Tibial nerve (tissue), 4 donors: ENCODE data around the gene PDK4. TPM values are rescaled to one million over a fixed set of nuclear protein-coding genes. Genes with fewer than 3 reads are reported as not detected.
A peak's percentile ranks its signal among the peaks of the same experiment; 100 is the strongest.

Source experiments
- DNase-seq, 2 donors: peaks; one replicate each; pipeline ENCODE4 v3.0.0-alpha.2; 2019; ENCODE audit warnings: low spot score in 2 of 2
- H3K27ac ChIP-seq, 4 donors: fragments of 200-600 bp; sonication (generic) in 3 of 4; one replicate each; pipeline ENCODE4 v1.5.1; 2017 to 2019; ENCODE audit warnings: mild to moderate bottlenecking in 1 of 4
- H3K27me3 ChIP-seq, 2 donors: fragments of 200-600 bp; sonication (generic) in 1 of 2; one replicate each; pipeline versions ENCODE4 v1.5.1 to v1.6.0; 2017 to 2019
- H3K36me3 ChIP-seq, 3 donors: fragments of 200-600 bp; sonication (generic); one replicate each; pipeline ENCODE4 v1.5.1; 2018 to 2019
- H3K4me1 ChIP-seq, 4 donors: fragments of 200-600 bp; sonication (generic) in 3 of 4; one replicate each; pipeline ENCODE4 v1.5.1; 2017 to 2019
- H3K4me3 ChIP-seq, 4 donors: fragments of 200-600 bp; sonication (generic) in 3 of 4; one replicate each; pipeline ENCODE4 v1.5.1; 2017 to 2019; ENCODE audit warnings: mild to moderate bottlenecking in 1 of 4, moderate library complexity in 1 of 4
- H3K9me3 ChIP-seq, 4 donors: fragments of 200-600 bp; sonication (generic) in 3 of 4; one replicate each; pipeline ENCODE4 v1.5.1; 2017 to 2019
- EP300 ChIP-seq, 2 donors: sonication (generic); formaldehyde crosslinking; IDR thresholded peaks; one replicate each; pipeline ENCODE4 v1.6.1; 2017; ENCODE audit warnings: antibody characterized with exemption in 2 of 2, mild to moderate bottlenecking in 1 of 2
- POLR2A ChIP-seq, 2 donors: fragments of 450-650 bp; IDR thresholded peaks; one replicate each; pipeline ENCODE4 v1.6.1; 2017; ENCODE audit warnings: antibody characterized with exemption in 2 of 2, mild to moderate bottlenecking in 2 of 2, moderate library complexity in 2 of 2
- WGBS, 2 donors: methylation state at CpG; one replicate each; pipeline ENCODE4 v1.1.5; 2018; 5-methylcytosine and 5-hydroxymethylcytosine counted together
- total RNA-seq, 4 donors: library from RNA; depleted of rRNA; stranded (reverse); fragments of >200 nt; gene quantifications; one replicate each; pipeline ENCODE4 v1.1.0, GENCODE V29; 2016
- TF ChIP-seq, protein P1 (sequence below), 5 experiments: fragments of 200-600 bp in 3 of 5; fragments of 450-650 bp in 2 of 5; sonication (generic) in 3 of 5; IDR thresholded peaks; one replicate each; pipeline ENCODE4 v1.5.1; 2016 to 2019; ENCODE audit warnings: antibody characterized with exemption in 5 of 5, mild to moderate bottlenecking in 3 of 5, moderate library complexity in 2 of 5

The PDK4 gene
- total RNA-seq, 4 donors from 2014 or later = 490 to 939 (median 827) TPM

DNA sequence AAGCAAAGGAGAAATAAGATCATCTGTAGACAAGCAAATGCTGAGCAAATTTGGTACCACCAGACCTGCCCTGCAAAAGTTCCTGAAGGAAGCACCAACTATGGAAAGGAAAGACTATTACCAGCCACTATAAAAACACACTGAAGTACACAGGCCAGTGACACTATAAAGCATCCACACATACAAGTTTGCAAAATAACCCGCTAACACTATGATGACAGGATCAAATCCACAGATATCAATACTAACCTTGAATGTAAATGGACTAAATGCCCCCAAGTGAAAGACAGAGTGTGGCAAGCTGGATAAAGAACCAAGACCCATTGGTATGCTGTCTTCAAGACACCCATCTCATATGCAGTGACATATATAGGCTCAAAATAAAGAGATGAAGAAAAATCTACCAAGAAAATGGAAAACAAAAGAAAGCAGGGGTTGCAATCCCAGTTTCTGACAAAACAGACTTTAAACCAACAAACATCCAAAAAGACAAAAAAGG, 18.2 kb upstream of the PDK4 start:
- 97 to 100% methylated on average over 1 of the region's 1 CpG for WGBS, 2 donors

DNA sequence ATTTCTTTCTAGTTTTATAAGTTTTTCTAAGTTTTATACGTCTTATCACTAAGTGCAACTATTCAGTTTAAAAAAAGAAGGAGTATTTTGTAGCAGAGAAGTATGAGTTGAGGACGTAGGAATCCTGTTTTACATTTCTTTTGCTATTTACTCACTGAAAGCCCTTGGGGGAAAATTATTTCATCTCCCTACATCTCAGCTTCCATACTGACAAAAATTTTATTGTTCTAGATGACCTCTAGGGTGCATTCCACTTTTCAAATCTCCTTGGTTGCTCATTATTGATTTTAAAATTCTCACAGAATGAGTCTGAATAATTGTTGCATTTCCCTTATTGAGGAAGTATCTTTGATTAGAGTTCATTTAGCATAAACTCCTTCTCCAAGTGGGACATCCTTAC, 14.9 kb upstream of the PDK4 start:
- Histone ChIP-seq H3K4me1 (peaks cover 7 to 56% (median 48%) of the 10 kb centered on the region in 4 donors), H3K27ac (peak overlapping the region in 3 of 4 donors; percentile 79 to 97 (median 96))

More for the DNA sequence above, 18.2 kb upstream of the PDK4 start:
- Histone ChIP-seq H3K9me3 (peaks cover 0 to 6% (median 3%) of the 10 kb centered on the region in 4 donors), H3K4me3 (no peak overlapping the region), H3K36me3 (no peaks in the 10 kb centered on the region), H3K27ac (no peak overlapping the region), H3K4me1 (peaks cover 0 to 30% (median 22%) of the 10 kb centered on the region in 4 donors), H3K27me3 (no peaks in the 10 kb centered on the region)
- DNase-seq = no peak
- TF ChIP-seq POLR2A (IDR thresholded peaks at IDR 0.05) (no peak), EP300 (IDR thresholded peaks at IDR 0.05) (no peak)
- TF ChIP-seq, protein P1, sequence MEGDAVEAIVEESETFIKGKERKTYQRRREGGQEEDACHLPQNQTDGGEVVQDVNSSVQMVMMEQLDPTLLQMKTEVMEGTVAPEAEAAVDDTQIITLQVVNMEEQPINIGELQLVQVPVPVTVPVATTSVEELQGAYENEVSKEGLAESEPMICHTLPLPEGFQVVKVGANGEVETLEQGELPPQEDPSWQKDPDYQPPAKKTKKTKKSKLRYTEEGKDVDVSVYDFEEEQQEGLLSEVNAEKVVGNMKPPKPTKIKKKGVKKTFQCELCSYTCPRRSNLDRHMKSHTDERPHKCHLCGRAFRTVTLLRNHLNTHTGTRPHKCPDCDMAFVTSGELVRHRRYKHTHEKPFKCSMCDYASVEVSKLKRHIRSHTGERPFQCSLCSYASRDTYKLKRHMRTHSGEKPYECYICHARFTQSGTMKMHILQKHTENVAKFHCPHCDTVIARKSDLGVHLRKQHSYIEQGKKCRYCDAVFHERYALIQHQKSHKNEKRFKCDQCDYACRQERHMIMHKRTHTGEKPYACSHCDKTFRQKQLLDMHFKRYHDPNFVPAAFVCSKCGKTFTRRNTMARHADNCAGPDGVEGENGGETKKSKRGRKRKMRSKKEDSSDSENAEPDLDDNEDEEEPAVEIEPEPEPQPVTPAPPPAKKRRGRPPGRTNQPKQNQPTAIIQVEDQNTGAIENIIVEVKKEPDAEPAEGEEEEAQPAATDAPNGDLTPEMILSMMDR (IDR thresholded peaks at IDR 0.05) = no peak

DNA sequence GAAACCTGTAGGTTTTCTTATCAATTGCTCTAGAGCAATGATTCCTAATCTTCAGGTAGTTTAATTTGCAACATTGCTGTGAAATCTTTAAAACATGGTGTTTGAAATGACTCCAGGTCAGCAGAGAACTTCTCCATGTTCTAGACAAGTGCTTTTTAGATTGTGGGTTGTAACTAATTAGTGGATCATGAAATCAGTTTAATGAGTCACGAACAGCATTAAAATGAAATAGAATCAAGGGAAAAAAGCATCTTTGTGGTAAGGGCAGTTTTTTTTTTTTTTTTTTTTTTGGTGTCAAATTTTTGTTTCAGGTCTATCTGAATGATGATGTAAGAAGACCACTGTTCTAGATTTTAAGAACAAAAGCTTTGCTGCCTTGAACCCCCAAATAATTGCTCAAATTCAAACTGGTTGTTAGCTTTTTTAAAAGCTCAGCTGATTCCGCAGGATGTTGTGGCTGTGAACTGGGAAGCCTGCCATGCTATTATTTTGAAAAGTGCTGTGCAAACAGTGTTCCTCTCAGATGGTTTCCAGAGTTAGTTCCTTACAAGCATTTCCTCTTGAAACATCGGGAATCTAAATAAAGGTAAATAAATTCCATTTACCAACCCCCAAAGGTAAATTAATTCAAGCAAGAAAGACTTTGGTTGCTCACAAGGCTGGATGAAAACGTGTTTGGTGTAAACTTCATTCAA, 13.1 kb upstream of the PDK4 start:
- H3K36me3 ChIP-seq = no peaks in the 10 kb centered on the region
- DNase-seq = peak in 1 of 2 donors; percentile 68
- H3K27me3 ChIP-seq = no peaks in the 10 kb centered on the region
- H3K27ac ChIP-seq = peak overlapping the region; percentile 73 to 97 (median 88)
- H3K4me1 ChIP-seq = peaks cover 7 to 70% (median 56%) of the 10 kb centered on the region in 4 donors
- TF ChIP-seq, protein P1 (IDR thresholded peaks at IDR 0.05) = no peak
- TF ChIP-seq POLR2A (IDR thresholded peaks at IDR 0.05) (no peak), EP300 (IDR thresholded peaks at IDR 0.05) (peak; percentile 73 to 81)
- 3 to 4% methylated on average over 4 of the region's 4 CpGs for WGBS, 2 donors
- H3K4me3 ChIP-seq = peak overlapping the region; percentile 5 to 31 (median 16)
- peaks cover 0 to 3% (median 1%) of the 10 kb centered on the region in 4 donors for H3K9me3 ChIP-seq

More for the DNA sequence above, 14.9 kb upstream of the PDK4 start:
- TF ChIP-seq EP300 (IDR thresholded peaks at IDR 0.05) (no peak), POLR2A (IDR thresholded peaks at IDR 0.05) (no peak)
- TF ChIP-seq, protein P1 (IDR thresholded peaks at IDR 0.05) = no peak
- no peak for DNase-seq
- Histone ChIP-seq H3K4me3 (no peak overlapping the region), H3K36me3 (no peaks in the 10 kb centered on the region), H3K9me3 (peaks cover 0 to 6% (median 3%) of the 10 kb centered on the region in 4 donors), H3K27me3 (no peaks in the 10 kb centered on the region)
- 38 to 42% methylated on average over 2 of the region's 2 CpGs for WGBS, 2 donors

DNA sequence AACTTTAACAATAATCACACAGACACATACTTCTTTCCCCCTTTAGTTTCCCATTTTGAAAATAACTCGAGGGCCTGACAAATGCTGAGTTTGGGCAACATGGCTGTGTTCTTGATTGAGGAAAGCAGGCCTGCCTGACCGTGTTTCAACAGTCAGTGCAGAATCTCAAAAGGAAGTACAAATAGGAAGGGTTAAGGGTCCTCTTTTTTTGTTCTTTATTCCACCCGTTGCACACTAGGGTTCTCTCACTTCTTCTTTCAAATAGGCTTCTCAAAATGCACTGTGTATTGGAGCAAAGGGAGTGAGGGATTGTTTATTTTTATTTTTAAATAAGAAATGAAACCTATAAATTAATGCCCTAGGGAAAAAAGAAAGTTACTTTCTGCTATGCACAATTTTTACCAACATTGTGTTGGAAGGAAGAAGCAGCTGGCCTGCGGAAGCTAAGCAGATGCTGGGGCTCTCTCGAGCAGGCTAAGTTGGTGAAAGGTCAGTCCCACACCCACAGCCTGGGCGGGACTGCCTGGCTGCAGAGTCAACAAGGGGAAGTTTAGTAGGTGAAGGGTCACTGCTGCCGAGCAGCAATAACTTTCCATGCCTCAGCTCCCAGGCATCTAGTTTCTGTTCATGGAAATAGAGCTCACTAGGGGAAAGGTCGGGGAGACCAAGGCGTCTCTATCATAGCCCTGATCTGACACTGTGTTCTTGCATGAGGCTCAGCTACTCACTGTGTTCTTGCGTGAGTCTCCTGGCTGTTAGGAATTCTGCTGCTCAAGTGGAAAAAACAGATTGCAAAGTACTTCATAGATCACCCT, 12.2 kb upstream of the PDK4 start:
- no peaks in the 10 kb centered on the region for H3K27me3 ChIP-seq
- peak overlapping the region; percentile 73 to 97 (median 88) for H3K27ac ChIP-seq
- no peaks in the 10 kb centered on the region for H3K36me3 ChIP-seq
- H3K9me3 ChIP-seq = no peaks in the 10 kb centered on the region
- H3K4me1 ChIP-seq = peaks cover 7 to 78% (median 60%) of the 10 kb centered on the region in 4 donors
- H3K4me3 ChIP-seq = peak overlapping the region in 3 of 4 donors; percentile 5 to 31 (median 16)
- DNase-seq = peak; percentile 90 to 92
- 0 to 1% methylated on average over 10 of the region's 10 CpGs for WGBS, 2 donors
- TF ChIP-seq EP300 (IDR thresholded peaks at IDR 0.05) (peak; percentile 99 to 100), POLR2A (IDR thresholded peaks at IDR 0.05) (peak in 1 of 2 donors; percentile 30)
- TF ChIP-seq, protein P1 (IDR thresholded peaks at IDR 0.05) = peak in 2 of 5 experiments; percentile 14 to 36
